OCI-M1 (cell line): ENCODE measurements around the gene LAMA2.

Source experiments
- DNase-seq: peaks from one replicate; lab custom pipeline; 2025; lab: John Stamatoyannopoulos, UW

LAMA2 gene

GRCh38 chr6:128882991-128883611 lies at the start of gene LAMA2:
LAMA2 (plus strand) TSS chr6:128883138; CDS start chr6:128883246, 108 bp downstream.
- no peak for DNase-seq

- no peak for DNase-seq
Observed at GRCh38 chr6:128836761-128837160, 46.2 kb upstream of the LAMA2 start.

GRCh38 chr6:128841518-128841917 lies 41.4 kb upstream of the LAMA2 start:
- no peak for DNase-seq

GRCh38 chr6:128844598-128844997 lies 38.3 kb upstream of the LAMA2 start:
- DNase-seq: no peak

GRCh38 chr6:128847431-128848210 lies 35.3 kb upstream of the LAMA2 start:
- no peak for DNase-seq

GRCh38 chr6:128848212-128848935 lies 34.6 kb upstream of the LAMA2 start:
- no peak for DNase-seq

- DNase-seq: no peak
Observed at GRCh38 chr6:128855581-128856085, 27.3 kb upstream of the LAMA2 start.

GRCh38 chr6:128857806-128858205 lies 25.1 kb upstream of the LAMA2 start:
- DNase-seq: no peak

GRCh38 chr6:128860782-128861181 lies 22.2 kb upstream of the LAMA2 start:
- no peak for DNase-seq

- DNase-seq: no peak
Observed at GRCh38 chr6:128863983-128864382, 19.0 kb upstream of the LAMA2 start.

- no peak for DNase-seq
Observed at GRCh38 chr6:128870746-128871145, 12.2 kb upstream of the LAMA2 start.

GRCh38 chr6:128874863-128875262 lies 8.1 kb upstream of the LAMA2 start:
- DNase-seq: no peak

GRCh38 chr6:128882560-128882959 lies 378 bp upstream of the LAMA2 start:
- DNase-seq: no peak

GRCh38 chr6:128883906-128884305 lies 968 bp downstream of the LAMA2 start:
- no peak for DNase-seq

GRCh38 chr6:128885381-128885780 lies 2.4 kb downstream of the LAMA2 start:
- DNase-seq: no peak

GRCh38 chr6:128886706-128887105 lies 3.8 kb downstream of the LAMA2 start:
- DNase-seq: no peak

GRCh38 chr6:128888444-128889175 lies 5.7 kb downstream of the LAMA2 start:
- no peak for DNase-seq

- no peak for DNase-seq
Observed at GRCh38 chr6:128889870-128890269, 6.9 kb downstream of the LAMA2 start.

GRCh38 chr6:128892079-128892478 lies 9.1 kb downstream of the LAMA2 start:
- no peak for DNase-seq

GRCh38 chr6:128899341-128900050 lies 16.6 kb downstream of the LAMA2 start:
- no peak for DNase-seq

GRCh38 chr6:128903715-128904114 lies 20.8 kb downstream of the LAMA2 start:
- DNase-seq: no peak
